ENCODE results near the gene TNIP2.

DNA sequence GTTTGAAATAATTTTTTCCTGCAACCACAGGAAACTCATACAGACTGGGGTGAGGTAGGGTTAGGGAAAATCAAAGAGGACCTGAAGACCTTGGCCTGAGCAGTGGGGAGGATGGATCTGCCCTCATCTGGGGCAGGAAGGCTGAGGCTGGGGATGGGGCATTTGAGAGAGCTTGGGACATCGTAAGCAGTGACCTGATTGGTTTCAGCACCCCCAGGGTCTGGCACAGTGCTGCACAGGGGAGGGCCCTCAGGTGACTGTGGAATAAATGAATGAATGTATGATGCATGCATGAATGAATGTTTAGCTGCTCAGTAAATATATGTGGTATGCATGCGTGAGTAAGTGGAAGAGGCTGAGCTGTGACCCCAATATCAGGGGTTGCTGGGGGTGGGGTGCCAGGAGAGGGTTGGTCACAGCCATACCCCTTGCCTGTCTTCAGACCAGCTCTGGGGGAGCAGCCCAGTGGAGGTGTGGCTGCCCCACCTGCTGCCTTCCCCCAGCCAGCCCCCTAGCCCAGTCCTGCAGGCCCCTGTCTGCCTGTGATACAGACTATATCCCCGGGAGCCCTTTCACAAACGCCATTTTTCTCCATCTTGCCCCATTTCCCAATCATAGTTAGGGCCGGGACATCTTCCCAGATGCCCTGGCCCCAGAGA, 11.0 kb upstream of the TNIP2 start:
- TF ChIP-seq POLR2A (IDR thresholded peaks at IDR 0.05; ENCODE audit: low read depth, low read length): no peak
- TF ChIP-seq, protein P1, sequence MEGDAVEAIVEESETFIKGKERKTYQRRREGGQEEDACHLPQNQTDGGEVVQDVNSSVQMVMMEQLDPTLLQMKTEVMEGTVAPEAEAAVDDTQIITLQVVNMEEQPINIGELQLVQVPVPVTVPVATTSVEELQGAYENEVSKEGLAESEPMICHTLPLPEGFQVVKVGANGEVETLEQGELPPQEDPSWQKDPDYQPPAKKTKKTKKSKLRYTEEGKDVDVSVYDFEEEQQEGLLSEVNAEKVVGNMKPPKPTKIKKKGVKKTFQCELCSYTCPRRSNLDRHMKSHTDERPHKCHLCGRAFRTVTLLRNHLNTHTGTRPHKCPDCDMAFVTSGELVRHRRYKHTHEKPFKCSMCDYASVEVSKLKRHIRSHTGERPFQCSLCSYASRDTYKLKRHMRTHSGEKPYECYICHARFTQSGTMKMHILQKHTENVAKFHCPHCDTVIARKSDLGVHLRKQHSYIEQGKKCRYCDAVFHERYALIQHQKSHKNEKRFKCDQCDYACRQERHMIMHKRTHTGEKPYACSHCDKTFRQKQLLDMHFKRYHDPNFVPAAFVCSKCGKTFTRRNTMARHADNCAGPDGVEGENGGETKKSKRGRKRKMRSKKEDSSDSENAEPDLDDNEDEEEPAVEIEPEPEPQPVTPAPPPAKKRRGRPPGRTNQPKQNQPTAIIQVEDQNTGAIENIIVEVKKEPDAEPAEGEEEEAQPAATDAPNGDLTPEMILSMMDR (IDR thresholded peaks at IDR 0.05; ENCODE audit: extremely low read depth in 1 of 2, insufficient read depth in 1 of 2, low read depth in 1 of 2, low read length in 2 of 2): no peak
- TF ChIP-seq, protein P2, sequence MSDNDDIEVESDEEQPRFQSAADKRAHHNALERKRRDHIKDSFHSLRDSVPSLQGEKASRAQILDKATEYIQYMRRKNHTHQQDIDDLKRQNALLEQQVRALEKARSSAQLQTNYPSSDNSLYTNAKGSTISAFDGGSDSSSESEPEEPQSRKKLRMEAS (IDR thresholded peaks at IDR 0.05; ENCODE audit: insufficient read depth, insufficient read length): no peak
- TF ChIP-seq POLR2AphosphoS5 (IDR thresholded peaks at IDR 0.05; ENCODE audit: insufficient read depth, low read depth, low read length): no peak
- TF ChIP-seq EZH2 (IDR thresholded peaks at IDR 0.05; ENCODE audit: borderline replicate concordance, low read depth, low read length, severe bottlenecking): no peak

Measured in endothelial cell of umbilical vein (primary cell).